Heart right ventricle (tissue), 16 donors: Measurements from ENCODE around the gene PTGFR. TPM values are rescaled to one million over a fixed set of nuclear protein-coding genes. Genes with fewer than 3 reads are reported as not detected.

Experiments
- ATAC-seq, 8 donors: fragments of 200-7000 bp; cut with Tn5 transposase; one replicate each; pipeline ENCODE4 v1.9.1; 2020; ENCODE audit warnings: mild to moderate bottlenecking in 8 of 8, moderate library complexity in 8 of 8, moderate number of reproducible peaks in 1 of 8
- DNase-seq, 2 donors: peaks; one replicate each; pipeline ENCODE4 v3.0.0-alpha.2; 2020
- H3K27ac ChIP-seq, 10 donors: fragments of 200-600 bp; sonication (generic) in 2 of 10; one replicate each; pipeline versions ENCODE4 v1.5.0 to v1.8.0; 2020 to 2022; ENCODE audit warnings: mild to moderate bottlenecking in 3 of 10
- H3K27me3 ChIP-seq, 7 donors: fragments of 200-600 bp; one replicate each; pipeline ENCODE4 v1.8.0; 2021 to 2022; ENCODE audit warnings: mild to moderate bottlenecking in 2 of 7
- H3K36me3 ChIP-seq, 9 donors: fragments of 200-600 bp; sonication (generic) in 1 of 9; one replicate each; pipeline versions ENCODE4 v1.5.0 to v1.8.0; 2020 to 2022; ENCODE audit warnings: mild to moderate bottlenecking in 2 of 9
- H3K4me1 ChIP-seq, 9 donors: fragments of 200-600 bp; sonication (generic) in 1 of 9; one replicate each; pipeline versions ENCODE4 v1.5.0 to v1.8.0; 2020 to 2022; ENCODE audit warnings: mild to moderate bottlenecking in 4 of 9
- H3K4me3 ChIP-seq, 10 donors: fragments of 200-600 bp; sonication (generic) in 2 of 10; one replicate each; pipeline versions ENCODE4 v1.5.0 to v1.8.0; 2020 to 2022; ENCODE audit warnings: mild to moderate bottlenecking in 7 of 10, moderate library complexity in 2 of 10
- H3K9me3 ChIP-seq, 11 donors: fragments of 200-600 bp in 10 of 11; sonication (generic) in 2 of 11; one replicate each; pipeline versions ENCODE4 v1.5.0 to v1.8.0; 2013 to 2022; ENCODE audit warnings: mild to moderate bottlenecking in 2 of 11, control low read depth in 1 of 11, moderate library complexity in 1 of 11
- CTCF ChIP-seq, 9 donors: fragments of 200-600 bp; sonication (generic) in 2 of 9; IDR thresholded peaks; one replicate each; pipeline versions ENCODE4 v1.5.0 to v1.8.0; 2021 to 2022; ENCODE audit warnings: antibody characterized with exemption in 9 of 9, mild to moderate bottlenecking in 5 of 9, moderate library complexity in 1 of 9
- WGBS, 2 donors: extraction: QIAGEN DNeasy Blood & Tissue Kit; methylation state at CpG; one replicate each; pipeline ENCODE4 v1.1.7; 2013; ENCODE audit warnings: inconsistent platforms in 1 of 2; 5-methylcytosine and 5-hydroxymethylcytosine counted together
- intact Hi-C, 10 donors: fragments of 100-400 bp; cut with DNase I; formaldehyde crosslinking; loops; one replicate each; pipeline versions ENCODE4 v1.11.1 to v1.14.2; 2022
- polyA plus RNA-seq, 2 donors: library from polyadenylated mRNA; stranded (reverse); fragments of 200-250 nt; gene quantifications; one replicate each; pipeline ENCODE4 v1.2.3, GENCODE V29; 2013
- total RNA-seq, 10 donors: library from RNA; stranded (reverse); fragmentation: NEBNext Ultra II Directional in 3 of 10; extraction: Animal tissue kit (Norgen Biotek cat#: 25700) in 3 of 10; gene quantifications; one replicate each; pipeline versions ENCODE4 v1.2.1 to v1.2.4, GENCODE V29; 2021 to 2023
- donor health status: Arrhythmogenic right ventricular cardiomyopathy.
- donor health status: ischemic (EF 13 %, LVEDD 7.1; RV severe dilation, severe dysfunction).
- donor health status: healthy with polysubstance abuse.
- donor health status: DM: no; HTN: yes; CAD: no.
- donor health status: DM: no; HTN: no; CAD: no.
- donor health status: ischemic (EF 25% LVEDD 6.9; RV normal size, moderate dysfunction).
- donor health status: ischemic (EF 25% LVEDD 5.7; RV mildly dilated, moderate dysfunction).
- donor health status: healthy.
- donor health status: DM: yes; HTN: yes; CAD: no.
- donor health status: Ischemic cardiomyopathy.
- donor health status: ischemic (EF 35%, LVEDD 5.7; RV mildly dilated, moderate dysfunction).
- donor health status: nonischemic (EF 11% LVEDD 7.7; RV severe dilation, severe dysfunction).
- donor health status: DM: yes; HTN: yes; CAD: no.
- donor health status: PGD.
- donor health status: ischemic (EF 29% LVEDD 5.4; RV normal size, mild dysfunction).
- donor health status: nonischemic (EF 23%, LVEDD 6.1; RV moderate dilation, normal function).

PTGFR gene
- total and polyA plus RNA-seq, 12 donors, result 0.12 to 1.1 (median 0.50) TPM

GRCh38 chr1:78535286-78535685, 44.5 kb downstream of the PTGFR start:
- Histone ChIP-seq H3K4me3 (no peak overlapping the region), H3K27me3 (no peaks in the 10 kb centered on the region), H3K4me1 (no peaks in the 10 kb centered on the region), H3K36me3 (no peaks in the 10 kb centered on the region), H3K9me3 (peaks cover 0 to 2% (median 0%) of the 10 kb centered on the region in 11 donors), H3K27ac (no peak overlapping the region)
- ATAC-seq, result no peak
- intact Hi-C loops, result no loop called here
- no peak for DNase-seq
- no peak for TF ChIP-seq CTCF (IDR thresholded peaks at IDR 0.05)
- 68 to 87% methylated on average over 1 of the region's 1 CpG for WGBS, 2 donors

GRCh38 chr1:78536427-78536826, 45.7 kb downstream of the PTGFR start:
- Histone ChIP-seq H3K36me3 (no peaks in the 10 kb centered on the region), H3K27ac (no peak overlapping the region), H3K4me3 (no peak overlapping the region), H3K27me3 (no peaks in the 10 kb centered on the region), H3K4me1 (no peaks in the 10 kb centered on the region), H3K9me3 (peaks cover 0 to 3% (median 0%) of the 10 kb centered on the region in 11 donors)
- ATAC-seq (no peak), DNase-seq (no peak)
- intact Hi-C loops, result no loop called here
- no peak for TF ChIP-seq CTCF (IDR thresholded peaks at IDR 0.05)
- 82 to 87% methylated on average over 2 of the region's 2 CpGs for WGBS, 2 donors

GRCh38 chr1:78540048-78540447, 49.3 kb downstream of the PTGFR start:
- Histone ChIP-seq H3K9me3 (peaks cover 0 to 9% (median 0%) of the 10 kb centered on the region in 11 donors), H3K4me3 (no peak overlapping the region), H3K4me1 (no peaks in the 10 kb centered on the region), H3K27me3 (peaks cover 0 to 2% (median 0%) of the 10 kb centered on the region in 7 donors), H3K36me3 (no peaks in the 10 kb centered on the region), H3K27ac (no peak overlapping the region)
- ATAC-seq, result no peak
- intact Hi-C loops, result no loop called here
- TF ChIP-seq CTCF (IDR thresholded peaks at IDR 0.05), result no peak
- WGBS, 2 donors, result 54 to 61% methylated on average over 2 of the region's 2 CpGs
- no peak for DNase-seq

GRCh38 chr1:78541479-78541878, 50.7 kb downstream of the PTGFR start:
- no peaks in the 10 kb centered on the region for H3K4me1 ChIP-seq
- no peaks in the 10 kb centered on the region for H3K36me3 ChIP-seq
- no peak for TF ChIP-seq CTCF (IDR thresholded peaks at IDR 0.05)
- H3K9me3 ChIP-seq, result peaks cover 0 to 9% (median 0%) of the 10 kb centered on the region in 11 donors
- H3K4me3 ChIP-seq, result no peak overlapping the region
- H3K27me3 ChIP-seq, result peaks cover 0 to 6% (median 0%) of the 10 kb centered on the region in 7 donors
- no peak overlapping the region for H3K27ac ChIP-seq
- DNase-seq (no peak), ATAC-seq (no peak)
- intact Hi-C loops, result no loop called here
